T-helper 2 cell (primary cell): Measurements from ENCODE around the gene SCYGR8.
"Not testable (repeated sequence)": the region's sequence is repeated elsewhere in the genome, so short reads cannot be mapped to it uniquely, and the experiment has no call there.

Experiments
- DNase-seq, 5 experiments: peaks; one replicate each; pipeline versions ENCODE4 v3.0.0 to v3.0.0-alpha.2; 2012 to 2022
- total RNA-seq, 2 donors: gene quantifications; one replicate each; lab custom pipeline; 2026; lab: John Stamatoyannopoulos, UW

Gene SCYGR8, protein sequence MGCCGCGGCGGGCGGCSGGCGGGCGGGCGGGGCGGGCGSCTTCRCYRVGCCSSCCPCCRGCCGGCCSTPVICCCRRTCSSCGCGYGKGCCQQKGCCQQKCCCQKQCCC
- total RNA-seq, result 0 reads per million in 2 donors

DNA sequence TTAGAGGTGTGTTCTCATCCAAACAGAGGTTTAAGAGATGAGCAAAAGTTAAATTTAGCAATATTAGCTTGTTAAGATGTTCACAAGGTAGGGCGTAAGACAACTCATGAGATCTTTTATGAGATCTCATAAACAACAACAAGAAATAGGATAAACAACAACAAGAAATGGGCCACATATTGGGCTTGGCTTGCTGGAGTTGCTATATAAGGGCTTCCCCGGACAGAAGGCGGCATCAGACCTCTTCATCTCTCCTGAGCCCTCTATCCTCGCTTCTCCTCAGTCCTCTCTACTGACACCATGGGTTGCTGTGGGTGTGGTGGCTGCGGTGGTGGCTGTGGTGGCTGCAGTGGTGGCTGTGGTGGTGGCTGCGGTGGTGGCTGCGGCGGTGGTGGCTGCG is at the start of gene SCYGR8:
Gene SCYGR8, plus strand, starts transcription at position 301 of the 400 bp plus-strand sequence. Its CDS starts 0 bp downstream, at position 301.
- no peak for DNase-seq

DNA sequence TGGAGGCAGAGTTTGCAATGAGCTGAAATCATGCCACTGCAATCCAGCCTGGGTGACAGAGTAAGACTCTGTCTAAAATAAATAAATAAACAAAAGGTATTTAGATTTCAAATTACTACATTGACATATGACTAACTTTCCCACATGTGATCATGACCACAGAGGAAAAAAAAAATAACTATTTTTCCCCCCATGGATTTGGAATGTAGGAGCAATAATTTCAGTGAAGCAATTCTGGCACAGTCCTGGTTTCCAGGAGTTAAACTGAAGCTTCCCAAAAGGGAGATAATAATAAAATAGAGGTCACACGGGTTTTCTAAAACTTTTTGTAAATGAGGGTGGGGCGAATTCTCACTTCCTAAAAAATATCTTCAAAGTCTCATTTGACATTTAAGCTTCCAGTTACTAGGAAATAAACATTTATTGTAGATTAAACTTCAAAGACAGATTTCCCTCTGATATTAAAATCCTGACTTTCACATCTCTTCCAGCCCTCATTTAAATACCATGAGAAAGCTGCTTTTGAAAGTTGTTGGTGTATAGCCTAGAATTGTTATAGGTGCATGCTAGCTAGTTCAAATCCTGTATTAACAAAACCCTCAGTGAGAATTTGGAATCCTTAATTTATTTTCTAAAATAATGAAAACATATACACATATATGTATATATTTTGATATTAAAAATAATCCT is 48.6 kb upstream of the SCYGR8 start:
- no peak for DNase-seq

DNA sequence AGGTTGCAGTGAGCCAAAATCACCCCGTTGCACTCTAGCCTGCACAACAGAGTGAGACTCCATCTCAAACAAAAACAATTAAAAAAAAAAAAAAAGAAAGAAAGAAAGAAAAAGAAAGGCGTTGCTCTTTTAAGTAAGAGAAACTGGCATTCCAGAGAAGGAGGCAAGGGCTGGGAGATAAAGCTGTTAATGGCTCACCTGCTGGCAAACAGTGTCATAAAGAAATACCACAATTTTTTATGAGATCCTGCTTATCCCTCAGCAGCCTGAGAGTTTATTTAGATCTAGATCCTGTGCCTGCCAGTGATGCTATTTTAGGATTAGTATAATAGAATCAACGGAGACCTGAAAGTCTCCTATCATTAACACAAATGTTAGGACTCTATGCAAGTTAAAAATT is 44.1 kb upstream of the SCYGR8 start:
- DNase-seq, result no peak

DNA sequence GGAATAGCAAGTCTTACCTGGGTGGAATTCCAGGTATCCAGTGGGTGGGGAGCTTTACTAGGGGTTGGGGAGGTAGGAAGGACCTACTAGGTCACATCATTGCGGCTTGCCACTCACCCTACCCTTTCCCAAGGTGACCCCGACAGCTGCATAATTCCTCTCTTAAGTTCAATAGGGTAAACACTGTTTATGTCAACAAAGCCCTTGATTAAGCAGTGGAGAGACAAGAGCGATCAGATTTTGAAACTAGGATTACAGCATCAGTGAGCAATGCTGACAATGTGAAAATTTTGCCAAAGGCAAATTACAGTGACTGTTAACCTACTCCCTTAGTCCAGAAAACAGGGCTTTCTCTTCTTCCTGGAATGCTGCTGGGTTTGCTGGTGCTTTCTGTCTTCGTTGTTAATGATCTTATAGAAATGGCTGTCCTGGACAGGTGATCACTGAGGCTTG is 42.4 kb upstream of the SCYGR8 start:
- DNase-seq, result no peak

DNA sequence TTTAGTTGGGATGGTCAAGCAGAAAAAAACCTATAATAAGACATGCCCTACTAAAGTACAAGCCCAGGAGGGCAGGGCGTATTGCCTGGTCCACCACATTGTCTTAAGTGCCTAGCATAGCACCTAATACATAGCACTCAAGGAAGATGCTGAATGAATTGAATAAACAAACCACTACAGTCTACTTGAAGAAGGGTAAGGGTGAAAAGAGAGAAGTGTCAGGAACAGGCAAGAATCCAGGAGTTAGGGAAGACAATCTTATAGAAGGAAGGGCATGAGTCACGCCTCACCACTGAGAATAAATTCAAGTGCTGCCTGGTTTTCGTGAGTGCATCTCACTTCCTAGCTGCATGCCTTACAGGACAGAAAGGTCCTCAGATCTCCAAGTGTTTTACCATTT is 41.7 kb upstream of the SCYGR8 start:
- DNase-seq, result no peak

DNA sequence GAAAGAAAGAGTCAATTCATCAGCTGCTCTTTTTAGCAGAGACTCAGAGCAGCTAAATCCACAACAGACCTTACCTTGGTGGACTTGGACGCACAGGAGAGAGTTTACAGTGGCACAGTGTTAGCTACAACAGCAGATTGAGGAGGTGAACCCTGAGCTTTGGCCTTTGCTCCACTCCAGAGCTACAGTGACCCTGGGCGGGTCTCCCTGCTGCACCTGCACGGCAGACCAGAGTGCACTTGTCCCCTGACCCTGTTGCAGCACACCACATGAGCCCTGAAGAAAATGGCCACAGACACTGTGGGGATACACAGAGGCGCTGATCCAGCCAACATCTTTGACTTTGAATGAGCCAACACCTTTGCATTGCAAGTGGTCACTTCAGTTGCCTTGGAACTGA is 38.8 kb upstream of the SCYGR8 start:
- DNase-seq, result no peak

DNA sequence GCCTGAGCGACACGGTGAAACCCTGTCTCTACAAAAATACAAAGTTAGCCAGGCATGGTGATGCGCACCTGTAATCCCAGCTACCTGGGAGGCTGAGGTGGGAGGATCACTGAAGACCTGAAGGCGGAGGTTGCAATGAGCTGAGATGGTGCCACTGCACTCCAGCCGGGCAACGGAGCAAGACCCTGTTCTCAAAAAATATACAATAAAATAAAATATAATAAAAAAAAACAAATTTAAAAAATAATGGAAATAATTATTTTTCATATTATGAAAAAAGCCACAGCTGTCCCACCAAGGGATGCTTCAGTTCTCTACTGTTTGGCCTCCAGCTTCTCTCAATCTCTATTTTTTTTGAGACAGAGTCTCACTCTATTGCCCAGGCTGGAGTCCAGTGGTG is 38.3 kb upstream of the SCYGR8 start:
- DNase-seq, result no peak

DNA sequence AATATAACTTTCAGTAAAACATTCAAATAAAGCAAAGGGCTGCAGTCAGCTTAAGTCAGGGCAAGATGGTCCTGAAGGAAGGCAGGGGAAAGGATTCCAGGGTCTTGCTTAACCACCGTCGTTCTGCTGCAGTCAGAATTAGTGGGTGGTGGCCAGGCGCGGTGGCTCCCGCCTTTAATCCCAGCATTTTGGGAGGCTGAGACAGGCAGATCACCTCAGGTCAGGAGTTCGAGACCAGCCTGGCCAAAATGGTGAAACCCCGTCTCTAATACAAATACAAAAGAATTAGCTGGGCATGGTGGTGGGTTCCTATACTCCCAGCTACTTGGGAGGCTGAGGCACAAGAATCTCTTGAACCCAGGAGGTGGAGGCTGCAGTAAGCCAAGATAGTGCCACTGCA is 34.7 kb upstream of the SCYGR8 start:
- no peak for DNase-seq

DNA sequence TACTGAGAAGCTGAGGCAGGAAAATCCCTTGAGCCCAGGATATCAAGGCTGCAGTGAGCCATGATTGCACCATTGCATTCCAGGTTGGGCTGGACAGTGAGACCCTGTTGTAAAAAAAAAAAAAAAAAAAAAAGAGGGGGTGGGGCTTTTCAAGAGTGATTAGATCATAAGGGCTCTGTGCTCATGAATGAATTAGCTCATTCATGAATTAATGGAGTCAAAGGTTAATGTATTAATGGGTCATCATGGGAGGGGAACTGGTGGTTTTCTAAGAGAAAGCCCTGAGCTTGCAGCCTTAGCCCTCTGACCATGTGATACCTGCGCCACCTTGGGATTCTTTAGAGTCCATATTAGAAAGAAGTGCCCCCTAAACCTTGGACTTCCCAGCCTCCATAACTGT is 32.4 kb upstream of the SCYGR8 start:
- DNase-seq, result no peak

DNA sequence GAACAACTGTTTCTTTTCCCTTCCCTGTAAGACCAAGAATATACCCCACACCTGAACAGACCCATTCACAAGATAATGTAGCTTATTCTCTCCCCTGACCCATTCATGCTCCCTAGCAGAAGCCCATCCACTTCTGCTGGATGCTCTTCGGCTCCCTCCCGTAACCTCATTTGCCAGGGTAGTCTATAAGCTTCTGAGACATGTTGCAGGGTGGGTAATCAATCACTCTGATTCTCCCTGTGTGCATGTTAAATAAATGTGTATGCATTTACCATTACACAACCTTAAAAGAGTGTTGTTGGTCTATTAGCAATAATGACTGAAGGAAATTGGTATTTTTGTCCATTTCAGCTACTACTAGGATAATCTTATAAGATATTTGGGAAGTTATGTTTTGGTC is 29.2 kb upstream of the SCYGR8 start:
- DNase-seq, result no peak

DNA sequence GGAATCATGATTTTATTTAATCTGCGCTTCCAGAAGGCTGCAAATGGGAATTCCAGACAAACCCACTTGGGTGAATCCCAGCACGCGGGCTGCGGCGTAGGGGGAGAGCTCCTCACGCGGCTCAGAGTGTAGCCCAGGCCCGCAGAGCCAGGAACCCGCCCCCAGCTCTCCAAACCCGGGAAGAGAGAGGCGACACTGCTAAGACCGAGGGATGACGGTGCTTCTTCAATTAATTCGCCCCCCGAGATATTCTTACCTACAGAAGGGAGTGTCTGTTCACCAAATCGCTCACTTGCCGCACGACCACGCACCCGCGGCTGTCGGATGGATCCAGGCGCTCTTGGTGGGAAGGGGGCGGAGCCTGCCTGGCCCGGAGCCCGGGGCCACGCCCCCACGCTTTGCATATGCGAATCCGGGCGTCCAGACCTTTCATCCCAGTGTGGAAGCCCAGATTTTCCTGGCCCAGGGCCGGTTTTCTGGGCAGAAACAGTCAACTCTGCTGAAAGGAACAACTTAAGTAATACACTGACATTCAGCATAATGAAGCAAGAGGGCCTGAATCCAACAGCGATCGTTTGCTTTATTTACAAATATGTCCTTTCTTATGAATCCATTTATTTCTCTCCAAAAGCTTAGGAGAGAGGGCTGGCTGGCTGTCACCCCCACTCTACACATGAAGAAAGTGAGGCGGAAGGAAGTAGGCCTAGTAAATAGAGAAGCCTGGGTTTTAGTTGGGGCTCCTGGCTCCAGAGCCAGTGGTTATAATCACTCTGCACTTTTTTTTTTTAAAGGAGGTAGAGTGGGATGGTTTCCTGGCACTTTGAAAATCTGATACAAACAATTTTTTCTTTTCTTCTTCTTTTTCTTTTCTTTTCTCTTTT is 27.8 kb upstream of the SCYGR8 start, which contains the start of gene SLC19A3:
Gene SLC19A3, minus strand, starts transcription at position 342 of the 881 bp plus-strand sequence. CDS start 15,710 bp downstream, outside the sequence.
- DNase-seq, result no peak

DNA sequence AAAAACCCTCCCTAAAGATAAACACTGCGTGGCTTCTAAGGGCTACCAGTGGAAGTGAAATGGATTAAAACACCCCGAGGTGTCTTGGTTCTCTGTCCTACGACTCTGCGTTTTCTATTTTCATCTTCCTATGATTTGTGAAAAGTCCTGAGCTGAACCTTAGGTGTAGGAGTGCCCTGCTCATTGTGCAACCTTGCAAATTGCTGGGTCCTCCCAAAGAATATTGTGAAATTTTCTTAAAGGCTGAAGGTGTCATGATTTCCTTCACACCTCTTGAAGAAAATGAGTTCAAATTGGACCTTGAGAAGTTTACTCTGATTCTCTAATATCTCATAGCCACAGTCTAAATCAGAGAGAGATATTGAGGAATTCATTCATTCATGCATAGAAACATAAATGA is 26.1 kb upstream of the SCYGR8 start:
- no peak for DNase-seq

DNA sequence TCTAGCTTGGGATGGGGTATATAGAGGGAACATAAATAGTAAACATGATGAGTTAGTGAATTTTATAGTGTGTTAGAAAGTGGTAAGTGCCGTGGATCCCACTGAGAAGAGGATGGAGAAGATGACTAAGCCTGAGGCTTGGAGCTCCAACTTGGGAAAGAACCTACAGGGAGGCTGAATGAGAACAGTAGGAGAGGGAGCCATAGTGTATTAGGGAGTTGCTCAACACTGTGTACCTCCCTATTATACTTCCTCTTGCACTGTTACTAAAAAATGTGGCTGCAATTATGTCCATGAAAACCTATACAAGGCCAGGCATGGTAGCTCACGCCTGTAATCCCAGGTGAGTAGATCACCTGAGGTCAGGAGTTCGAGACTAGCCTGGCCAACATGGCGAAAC is 25.0 kb upstream of the SCYGR8 start:
- no peak for DNase-seq

DNA sequence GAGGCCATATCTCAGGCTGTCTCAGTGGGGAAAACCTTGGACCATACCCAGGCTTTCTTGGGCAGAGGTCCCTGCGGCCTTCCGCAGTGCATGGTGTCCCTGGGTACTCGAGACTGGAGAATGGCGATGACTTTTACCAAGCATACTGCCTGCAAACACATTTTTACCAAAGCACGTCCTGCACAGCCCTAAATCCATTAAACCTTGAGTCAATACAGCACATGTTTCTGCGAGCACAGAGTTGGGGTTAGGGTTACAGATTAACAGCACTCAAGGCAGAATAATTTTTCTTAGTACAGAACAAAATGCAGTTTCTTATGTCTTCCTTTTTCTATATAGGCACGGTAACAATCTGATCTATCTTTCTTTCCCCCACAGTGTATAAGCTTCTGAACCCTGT is 22.9 kb upstream of the SCYGR8 start:
- not testable (repeated sequence) for DNase-seq

DNA sequence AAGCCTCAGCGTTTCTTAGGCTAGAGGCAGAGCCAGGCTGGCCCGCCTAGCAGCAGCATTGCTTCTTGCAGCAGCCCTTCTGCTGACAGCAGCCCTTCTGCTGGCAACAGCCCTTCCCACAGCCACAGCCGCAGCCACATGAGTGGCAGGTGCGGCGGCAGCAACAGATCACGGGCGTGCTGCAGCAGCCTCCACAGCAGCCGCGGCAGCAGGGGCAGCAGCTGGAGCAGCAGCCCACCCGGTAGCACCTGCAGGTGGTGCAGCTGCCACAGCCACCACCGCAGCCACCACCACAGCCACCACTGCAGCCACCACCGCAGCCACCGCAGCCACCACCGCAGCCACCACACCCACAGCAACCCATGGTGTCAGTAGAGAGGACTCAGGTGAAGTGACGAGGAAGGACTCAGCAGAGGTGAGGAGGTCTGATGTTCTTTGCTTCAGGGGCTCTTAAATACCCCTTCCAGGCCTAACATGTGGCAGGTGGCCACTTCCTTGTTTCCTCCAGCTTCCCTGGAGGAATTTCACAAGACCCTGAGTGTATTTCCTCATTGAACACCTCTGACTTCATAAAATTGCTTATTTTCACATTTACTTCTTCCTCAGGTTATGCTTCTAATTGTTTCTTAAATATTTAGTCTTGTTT is 21.2 kb upstream of the SCYGR8 start, which contains the start of gene SCYGR6:
Gene SCYGR6, minus strand, starts transcription at position 364 of the 646 bp plus-strand sequence. Its CDS starts 0 bp downstream, at position 364.
- DNase-seq, result no peak

DNA sequence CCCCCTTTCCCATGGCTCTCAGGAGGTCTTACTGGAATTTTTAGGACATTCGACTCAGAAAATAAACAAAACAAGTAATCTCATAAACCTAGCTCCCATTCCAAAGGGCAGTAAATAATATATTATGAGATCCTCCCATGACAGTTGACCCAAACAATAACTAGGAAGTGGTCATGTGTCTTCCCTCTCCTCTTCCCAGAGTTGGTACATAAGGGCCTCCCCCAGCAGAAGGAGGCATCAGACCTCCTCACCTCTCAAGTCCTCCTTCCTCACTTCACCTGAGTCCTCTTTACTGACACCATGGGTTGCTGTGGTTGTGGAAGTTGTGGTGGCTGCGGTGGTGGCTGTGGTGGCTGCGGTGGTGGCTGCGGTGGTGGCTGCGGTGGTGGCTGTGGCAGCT is 17.7 kb upstream of the SCYGR8 start, which contains the start of gene SCYGR7:
Gene SCYGR7, plus strand, starts transcription at position 301 of the 400 bp plus-strand sequence. Its CDS starts 0 bp downstream, at position 301.
- DNase-seq, result no peak

DNA sequence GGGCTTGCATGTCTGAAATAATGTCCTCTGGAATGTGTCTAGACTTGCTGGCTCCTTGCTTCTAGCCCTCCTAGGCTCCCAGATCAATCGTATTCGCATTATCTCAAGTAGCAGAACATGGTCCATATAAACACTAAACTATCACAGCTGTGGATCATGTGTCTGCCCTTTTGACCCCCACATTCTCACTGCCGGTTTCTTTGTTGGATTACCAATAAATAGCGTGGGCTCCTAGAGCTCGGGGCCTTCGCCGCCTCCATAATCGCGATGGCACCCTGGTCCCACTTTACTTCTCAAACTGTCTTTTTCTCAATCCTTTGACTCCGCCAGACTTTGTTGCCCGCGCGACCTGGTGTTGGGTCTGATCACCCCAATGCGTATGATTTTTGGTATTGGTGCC is 6.3 kb upstream of the SCYGR8 start:
- no peak for DNase-seq

DNA sequence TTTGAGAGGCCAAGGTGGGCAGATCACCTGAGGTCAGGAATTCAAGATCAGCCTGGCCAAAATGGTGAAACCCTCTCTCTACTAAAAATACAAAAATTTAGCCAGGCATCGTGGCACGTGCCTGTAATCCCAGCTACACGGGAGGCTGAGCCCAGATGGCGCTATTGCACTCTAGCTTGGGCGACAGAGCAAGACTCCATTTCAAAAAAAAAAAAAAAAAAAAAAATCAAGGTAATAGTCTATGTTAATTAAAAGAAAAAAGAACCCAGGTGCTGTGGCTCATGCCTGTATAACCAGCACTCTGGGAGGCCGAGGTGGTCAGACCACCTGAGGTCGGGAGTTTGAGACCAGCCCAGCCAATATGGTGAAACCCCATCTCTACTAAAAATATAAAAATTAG is 5.0 kb upstream of the SCYGR8 start:
- DNase-seq, result not testable (repeated sequence)

DNA sequence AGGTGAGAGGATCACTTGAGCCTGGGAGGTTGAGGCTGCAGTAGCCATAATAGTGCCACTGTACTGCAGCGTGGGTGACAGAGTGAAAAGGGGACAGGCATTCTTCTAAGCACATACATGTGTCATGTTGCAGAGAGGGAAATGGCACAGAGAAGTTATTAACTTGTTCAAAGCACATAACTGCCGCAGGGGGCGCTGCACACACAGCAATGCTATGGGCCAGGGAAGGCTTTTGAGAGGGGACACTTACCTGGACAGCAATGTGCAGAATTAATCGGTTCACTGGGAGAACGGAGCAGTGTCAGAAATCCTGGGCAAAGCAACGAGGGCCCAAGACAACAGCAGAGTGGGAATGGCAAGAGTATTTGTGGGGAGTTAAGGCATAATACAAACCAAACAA is 2.4 kb downstream of the SCYGR8 start:
- no peak for DNase-seq

DNA sequence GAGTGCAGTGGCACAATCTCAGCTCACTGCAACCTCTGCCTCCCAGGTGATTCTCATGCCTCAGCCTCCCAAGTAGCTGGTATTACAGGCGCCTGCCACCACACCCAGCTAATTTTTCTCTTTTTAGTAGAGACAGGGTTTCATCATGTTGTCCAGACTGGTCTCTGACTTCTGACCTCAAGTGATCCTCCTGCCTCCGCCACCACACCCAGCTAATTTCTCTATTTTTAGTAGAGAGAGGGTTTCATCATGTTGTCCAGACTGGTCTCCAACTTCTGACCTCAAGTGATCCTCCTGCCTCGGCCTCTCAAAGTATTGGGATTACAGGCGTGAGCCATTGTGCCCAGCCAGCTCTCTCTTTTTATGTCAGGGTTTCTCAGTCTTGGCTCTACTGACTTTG is 10.6 kb downstream of the SCYGR8 start:
- DNase-seq, result not testable (repeated sequence)

DNA sequence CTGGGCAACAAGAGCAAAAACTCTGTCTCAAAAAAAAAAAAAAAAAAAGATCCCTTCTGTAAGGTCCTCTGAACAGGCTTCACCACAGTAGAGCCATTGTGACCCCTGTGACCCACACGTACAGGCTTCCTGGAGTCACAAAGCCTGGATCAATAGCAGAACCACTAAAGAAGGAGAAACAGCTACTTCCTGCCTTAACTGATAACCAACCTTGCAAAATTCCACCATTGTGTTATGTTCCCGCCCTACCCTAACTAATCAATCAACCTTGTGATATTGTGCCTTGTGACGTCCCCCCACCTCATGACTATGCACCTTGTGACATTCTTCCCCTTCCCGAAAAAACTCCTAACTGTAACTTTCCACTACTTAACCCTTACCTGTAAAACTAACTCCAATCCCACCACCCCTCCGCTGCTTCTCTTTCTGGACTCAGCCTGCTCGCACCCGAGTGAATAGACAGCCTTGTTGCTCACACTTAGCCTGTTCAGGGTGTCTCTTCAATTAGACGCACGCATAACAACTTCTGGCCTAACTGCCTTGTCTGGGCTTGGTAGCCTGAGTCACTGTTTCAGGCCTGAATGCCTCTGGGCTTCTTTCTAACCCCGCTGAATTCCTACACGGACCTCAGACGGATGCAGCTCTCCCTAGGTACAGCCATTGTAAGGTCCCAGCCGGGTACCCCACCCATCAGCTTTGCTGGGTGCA is 13.9 kb downstream of the SCYGR8 start:
- DNase-seq, result no peak
